B cell (primary cell): ENCODE results near the gene AFG3L2. TPM values are rescaled to one million over a fixed set of nuclear protein-coding genes. Genes with fewer than 3 reads are reported as not detected.

Experiments
- ATAC-seq: fragments of 200-7000 bp; cut with Tn5 transposase; one replicate; pipeline ENCODE4 v1.10.0; 2021; ENCODE audit warnings: low read depth, mild to moderate bottlenecking, moderate number of reproducible peaks, moderate library complexity
- CTCF ChIA-PET: fragments of 350-600 bp; sonication (Branson Sonifier 250); formaldehyde crosslinking; loops from one replicate; lab custom pipeline; 2021; ENCODE audit warnings: antibody characterized with exemption, inconsistent platforms; lab: Charles Lee
- POLR2A ChIA-PET: fragments of 350-600 bp; sonication (Branson Sonifier 250); formaldehyde crosslinking; loops from one replicate; lab custom pipeline; 2021; ENCODE audit warnings: antibody characterized with exemption; lab: Charles Lee
- DNase-seq: peaks from one replicate; pipeline ENCODE4 v3.0.0; 2013
- H2AFZ ChIP-seq: 2 replicates; pipeline ENCODE4 v1.6.1; 2012; ENCODE audit warnings: mild to moderate bottlenecking, low read depth, low read length; ENCODE audit not compliant: insufficient read depth, poor library complexity, severe bottlenecking
- H3K27ac ChIP-seq, 2 donors: 1 replicate in 1 of 2; 2 replicates in 1 of 2; pipeline ENCODE4 v1.5.1; 2012 to 2013; ENCODE audit warnings: low read length in 2 of 2, mild to moderate bottlenecking in 2 of 2, moderate library complexity in 1 of 2
- H3K27me3 ChIP-seq, 4 experiments: fragments of 200-600 bp in 1 of 4; sonication (generic) in 1 of 4; replicated peaks in 1 of 4; 1 replicate in 2 of 4; 2 replicates in 2 of 4; pipeline versions ENCODE4 v1.6.1 to v1.7.0; 2013 to 2016; ENCODE audit warnings: low read length in 3 of 4, mild to moderate bottlenecking in 2 of 4, mixed read lengths in 1 of 4, moderate library complexity in 1 of 4; ENCODE audit not compliant: insufficient read depth in 4 of 4, control insufficient read depth in 3 of 4; ENCODE audit errors: control extremely low read depth in 1 of 4
- H3K36me3 ChIP-seq, 2 experiments: replicated peaks in 1 of 2; 1 replicate in 1 of 2; 2 replicates in 1 of 2; pipeline versions ENCODE4 v1.6.1 to v1.7.1; 2013; ENCODE audit warnings: low read length in 1 of 2; ENCODE audit not compliant: insufficient read depth in 2 of 2, control insufficient read depth in 1 of 2; ENCODE audit errors: control extremely low read depth in 1 of 2, extremely low read depth in 1 of 2
- H3K4me1 ChIP-seq, 2 donors: fragments of 200-600 bp in 1 of 2; sonication (generic) in 1 of 2; 1 replicate in 1 of 2; 2 replicates in 1 of 2; pipeline versions ENCODE4 v1.5.1 to v1.6.1; 2013 to 2017; ENCODE audit warnings: low read length in 2 of 2; ENCODE audit not compliant: control insufficient read depth in 2 of 2, insufficient read depth in 2 of 2
- H3K4me2 ChIP-seq: replicated peaks from 2 replicates; pipeline ENCODE3; 2012; ENCODE audit warnings: mild to moderate bottlenecking, low read depth, low read length; ENCODE audit not compliant: poor library complexity, severe bottlenecking
- H3K4me3 ChIP-seq, 5 experiments: fragments of 200-600 bp in 1 of 5; sonication (generic) in 1 of 5; 1 replicate in 3 of 5; 2 replicates in 2 of 5; pipeline versions ENCODE4 v1.5.1 to v1.7.0; 2011 to 2016; ENCODE audit warnings: low read length in 4 of 5, mild to moderate bottlenecking in 4 of 5, low read depth in 2 of 5, control low read depth in 1 of 5, moderate library complexity in 1 of 5; ENCODE audit not compliant: insufficient read depth in 1 of 5; ENCODE audit errors: control extremely low read depth in 1 of 5, extremely low read depth in 1 of 5
- H3K79me2 ChIP-seq: fragments of 200-600 bp; sonication (generic); one replicate; pipeline ENCODE4 v1.6.0; 2016; ENCODE audit warnings: low read length; ENCODE audit not compliant: control insufficient read depth, insufficient read depth
- H3K9ac ChIP-seq: fragments of 200-600 bp; sonication (generic); 2 replicates; pipeline ENCODE4 v1.6.1; 2017; ENCODE audit warnings: mild to moderate bottlenecking, low read length, moderate library complexity
- H3K9me3 ChIP-seq, 3 donors: one replicate each; pipeline versions ENCODE4 v1.6.1 to v1.7.1; 2013; ENCODE audit warnings: low read length in 2 of 3; ENCODE audit not compliant: control insufficient read depth in 2 of 3, insufficient read depth in 1 of 3; ENCODE audit errors: control extremely low read depth in 1 of 3
- H4K20me1 ChIP-seq: 2 replicates; pipeline ENCODE4 v1.6.0; 2012; ENCODE audit warnings: mild to moderate bottlenecking, low read length; ENCODE audit not compliant: insufficient read depth, control insufficient read depth, poor library complexity, severe bottlenecking
- H3K27ac Mint-ChIP-seq: one replicate; pipeline ENCODE4 v1.8.0; 2021; ENCODE audit warnings: mixed read lengths
- H3K27me3 Mint-ChIP-seq: one replicate; pipeline ENCODE4 v1.8.0; 2021; ENCODE audit warnings: mixed read lengths
- H3K4me1 Mint-ChIP-seq: one replicate; pipeline ENCODE4 v1.8.0; 2021; ENCODE audit warnings: mixed read lengths
- H3K4me3 Mint-ChIP-seq: one replicate; pipeline ENCODE4 v1.8.0; 2021; ENCODE audit warnings: mixed read lengths
- H3K9me3 Mint-ChIP-seq: one replicate; pipeline ENCODE4 v1.8.0; 2022; ENCODE audit warnings: mixed read lengths; ENCODE audit not compliant: insufficient read depth
- CTCF ChIP-seq: fragments of 200-600 bp; IDR thresholded peaks from one replicate; pipeline ENCODE4 v1.8.0; 2022; ENCODE audit warnings: antibody characterized with exemption, mild to moderate bottlenecking
- EZH2 ChIP-seq: IDR thresholded peaks from 2 replicates; pipeline ENCODE4 v1.6.1; 2012; ENCODE audit warnings: borderline replicate concordance, low read depth, mild to moderate bottlenecking, moderate library complexity, low read length; ENCODE audit not compliant: insufficient read depth, poor library complexity, severe bottlenecking
- WGBS: methylation state at CpG from one replicate; pipeline ENCODE4 v1.1.5; 2013; ENCODE audit warnings: missing lambda C conversion rate; ENCODE audit not compliant: insufficient coverage; 5-methylcytosine and 5-hydroxymethylcytosine counted together
- intact Hi-C: fragments of 100-400 bp; cut with micrococcal nuclease; formaldehyde crosslinking; loops from one replicate; pipeline ENCODE4 v1.10.0; 2022
- polyA plus RNA-seq: library from polyadenylated mRNA; depleted of rRNA; stranded (reverse); fragments of >200 nt; gene quantifications from 2 replicates; pipeline ENCODE4 v1.2.3, GENCODE V29; 2012
- total RNA-seq, 2 donors: library from RNA; stranded (reverse); fragments of 120-200 nt in 1 of 2; gene quantifications; 1 replicate in 1 of 2; 2 replicates in 1 of 2; pipeline versions ENCODE4 v1.2.3 to v1.2.4, GENCODE V29; 2013 to 2022

AFG3L2 gene
- total and polyA plus RNA-seq, 2 donors (not counting 1 experiment from before 2014, with no cell fraction given) = 11.9 to 40.7 TPM

GRCh38 chr18:12373116-12373770, 3.8 kb downstream of the AFG3L2 start:
- H4K20me1 ChIP-seq = peaks cover 54% of the 10 kb centered on the region
- H2AFZ ChIP-seq = no peak overlapping the region
- ATAC-seq (no peak), DNase-seq (no peak)
- POLR2A ChIA-PET = interaction anchor here (0.6 kb wide), 1 partner anchor 10 kb away, joined by 7 read pairs; no protein-coding TSS in a partner anchor
- no peak overlapping the region for H3K4me2 ChIP-seq
- H3K9me3 ChIP-seq = no peaks in the 10 kb centered on the region
- H3K36me3 ChIP-seq = peaks cover 6 to 13% of the 10 kb centered on the region in 2 experiments
- H3K4me1 Mint-ChIP-seq = peaks cover 35% of the 10 kb centered on the region
- no peaks in the 10 kb centered on the region for H3K27me3 Mint-ChIP-seq
- intact Hi-C loops = no loop called here
- CTCF ChIA-PET = no interaction called here
- no peak overlapping the region for H3K4me3 ChIP-seq
- H3K9ac ChIP-seq = no peak overlapping the region
- TF ChIP-seq CTCF = no peak
- no peak for TF ChIP-seq EZH2
- no peak overlapping the region for H3K27ac ChIP-seq
- no peaks in the 10 kb centered on the region for H3K27me3 ChIP-seq
- 95% methylated on average over 2 of the region's 4 CpGs for WGBS
- no peaks in the 10 kb centered on the region for H3K9me3 Mint-ChIP-seq
- H3K79me2 ChIP-seq = peaks cover 83% of the 10 kb centered on the region
- H3K27ac Mint-ChIP-seq = no peak overlapping the region
- peaks cover 10 to 22% of the 10 kb centered on the region in 2 donors for H3K4me1 ChIP-seq
- peak overlapping the region; percentile 8 for H3K4me3 Mint-ChIP-seq

GRCh38 chr18:12372406-12372805, 4.6 kb downstream of the AFG3L2 start:
- H3K4me1 ChIP-seq = peaks cover 6 to 16% of the 10 kb centered on the region in 2 donors
- Mint-ChIP-seq H3K4me1 (peaks cover 28% of the 10 kb centered on the region), H3K4me3 (no peak overlapping the region), H3K9me3 (no peaks in the 10 kb centered on the region), H3K27ac (no peak overlapping the region), H3K27me3 (no peaks in the 10 kb centered on the region)
- ATAC-seq (no peak), DNase-seq (no peak)
- H3K9ac ChIP-seq = no peak overlapping the region
- intact Hi-C loops = no loop called here
- WGBS = no CpG with 5 or more reads among the region's 3 CpGs
- no peak overlapping the region for H3K27ac ChIP-seq
- H2AFZ ChIP-seq = no peak overlapping the region
- H3K9me3 ChIP-seq = no peaks in the 10 kb centered on the region
- no peak for TF ChIP-seq CTCF
- TF ChIP-seq EZH2 = no peak
- no peaks in the 10 kb centered on the region for H3K27me3 ChIP-seq
- no peak overlapping the region for H3K4me2 ChIP-seq
- no peak overlapping the region for H3K4me3 ChIP-seq
- peaks cover 7 to 19% of the 10 kb centered on the region in 2 experiments for H3K36me3 ChIP-seq
- POLR2A ChIA-PET = no interaction called here
- H3K79me2 ChIP-seq = peaks cover 84% of the 10 kb centered on the region
- peaks cover 54% of the 10 kb centered on the region for H4K20me1 ChIP-seq
- CTCF ChIA-PET = no interaction called here
